Stimulated activated CD4-positive, alpha-beta T cell treated with anti-CD3 and anti-CD28 coated beads, Interleukin-2, amount 100 ng/mL, for 4 hours (primary cell): ENCODE results near the gene ODF2.
"Not testable (repeated sequence)": the region's sequence is repeated elsewhere in the genome, so short reads cannot be mapped to it uniquely, and the experiment has no call there.

Source experiments
- DNase-seq: peaks from one replicate; pipeline ENCODE4 v3.0.0-alpha.2; 2020; ENCODE audit warnings: low read depth

ODF2 gene

GRCh38 chr9:128455849-128456612, at the start of gene ODF2:
Gene ODF2 (plus strand): TSS chr9:128456006. CDS start chr9:128456092, 86 bp downstream.
- peak; percentile 98 for DNase-seq

DNA sequence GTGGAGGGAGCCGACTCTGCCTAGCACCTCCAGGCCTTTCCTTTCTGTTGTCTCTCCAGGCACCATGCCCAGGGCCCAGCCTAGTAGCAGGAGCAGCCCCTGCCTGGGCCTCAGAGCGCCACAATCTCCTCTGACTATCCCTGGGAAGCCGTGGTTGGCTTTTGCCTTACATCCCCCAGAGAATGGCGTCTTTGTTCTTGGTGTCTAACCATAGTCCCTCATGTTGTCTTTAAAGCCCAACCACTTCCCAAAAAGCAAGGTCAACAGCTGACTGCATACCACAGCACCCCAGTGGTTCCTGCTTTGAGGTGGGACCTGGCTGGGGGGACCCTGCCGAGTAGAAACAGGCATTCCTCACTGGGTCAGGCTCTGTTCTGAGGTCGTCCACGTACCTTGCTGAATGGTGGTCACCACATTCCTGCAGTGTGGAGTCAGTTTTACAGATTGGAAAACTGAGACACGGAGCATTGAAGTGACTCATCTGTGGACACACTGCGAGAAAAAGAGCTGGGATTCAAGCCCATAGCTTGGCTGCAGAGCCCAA, 48.9 kb upstream of the ODF2 start:
- DNase-seq, result no peak

- no peak for DNase-seq
Measured at GRCh38 chr9:128408963-128409431, 46.8 kb upstream of the ODF2 start.

DNA sequence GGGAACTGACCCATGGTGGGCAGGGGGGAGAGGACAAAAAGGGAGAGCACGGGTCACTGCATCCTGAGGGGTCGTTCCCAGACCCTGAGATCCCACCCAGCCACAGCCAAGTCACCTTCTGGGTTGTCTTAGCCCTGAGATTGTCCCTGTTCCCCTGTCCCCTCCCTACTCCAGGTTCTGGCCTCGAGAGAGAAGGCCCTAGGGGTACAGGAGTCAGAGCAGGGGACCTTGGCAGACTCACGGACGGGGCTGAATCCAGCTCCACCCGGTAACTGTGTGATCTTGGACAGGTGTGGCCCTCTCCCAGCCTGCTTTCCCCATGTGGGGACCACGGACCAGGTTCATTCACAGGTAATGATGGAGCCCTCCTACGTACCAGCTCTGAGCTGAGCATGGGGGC, 46.4 kb upstream of the ODF2 start:
- no peak for DNase-seq

GRCh38 chr9:128409978-128410377, 45.8 kb upstream of the ODF2 start:
- no peak for DNase-seq

DNA sequence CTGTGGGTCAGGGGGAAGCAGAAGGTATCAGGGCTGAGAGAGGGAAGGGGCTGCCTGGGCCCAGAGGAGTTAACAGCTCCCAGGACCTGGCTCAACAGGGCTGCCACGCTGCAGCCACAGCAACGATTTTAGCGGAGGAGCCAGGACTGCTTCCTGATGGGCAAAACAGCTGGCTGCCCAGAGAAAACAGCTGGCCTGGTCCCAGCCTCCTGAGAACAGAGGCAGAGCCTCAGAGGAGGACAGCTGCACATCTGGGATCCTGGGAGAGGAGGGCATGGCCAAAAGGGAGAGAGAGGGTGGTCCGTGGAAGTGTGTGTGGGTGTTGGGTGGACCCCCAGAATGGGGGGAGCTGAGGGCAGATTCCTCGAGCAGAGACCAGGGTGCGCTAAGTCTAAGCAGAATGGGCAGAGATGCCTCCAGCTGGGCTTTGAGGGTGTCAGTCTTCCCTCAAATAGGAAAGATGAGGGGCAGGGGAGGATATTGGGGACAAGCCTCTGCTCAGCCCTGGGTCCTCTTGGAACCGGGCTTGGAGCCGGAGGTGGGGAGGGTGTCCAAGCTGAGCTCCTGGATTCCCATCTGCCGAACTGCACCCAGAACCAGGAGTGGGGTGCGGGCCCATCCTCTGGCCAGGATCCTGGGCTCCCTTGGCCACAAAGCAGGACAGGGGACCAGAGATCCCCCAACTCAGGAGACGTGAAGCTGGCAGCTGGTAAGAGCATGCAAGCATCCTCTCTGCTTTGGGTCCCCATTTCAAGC, 44.3 kb upstream of the ODF2 start:
- DNase-seq, result no peak

DNA sequence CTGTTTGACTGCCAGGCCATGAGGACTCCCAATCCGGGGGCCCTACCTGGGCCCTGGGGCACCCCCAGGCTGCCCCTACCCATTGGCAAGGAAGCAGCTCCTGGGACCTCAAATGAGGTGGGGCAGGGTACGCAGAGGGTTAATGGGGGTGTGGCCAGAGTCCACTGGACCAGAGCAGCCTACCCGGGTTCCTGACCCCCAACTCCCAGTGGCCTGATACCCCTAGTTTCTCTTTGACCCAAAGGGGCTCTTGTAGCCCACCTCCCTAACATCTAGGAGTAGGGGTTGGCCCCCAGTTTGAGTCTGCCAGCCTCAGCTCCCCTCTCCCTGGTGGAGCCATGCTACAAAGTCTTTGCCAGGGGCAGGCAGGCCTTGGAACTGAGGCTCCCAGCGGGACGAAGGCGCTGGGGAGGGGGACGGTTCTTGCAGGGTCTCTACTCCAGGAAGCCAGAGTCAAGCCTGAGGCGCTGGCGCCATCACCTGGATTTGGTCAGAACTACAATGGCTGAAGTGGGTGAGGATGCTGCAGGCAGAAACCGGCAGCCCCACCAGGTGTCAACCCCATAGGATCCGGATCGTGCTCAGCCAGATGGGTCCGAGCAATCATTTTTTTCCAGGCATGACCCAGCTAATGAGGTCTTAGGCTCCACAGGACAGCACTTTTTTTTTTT, 43.6 kb upstream of the ODF2 start:
- DNase-seq, result peak; percentile 16

DNA sequence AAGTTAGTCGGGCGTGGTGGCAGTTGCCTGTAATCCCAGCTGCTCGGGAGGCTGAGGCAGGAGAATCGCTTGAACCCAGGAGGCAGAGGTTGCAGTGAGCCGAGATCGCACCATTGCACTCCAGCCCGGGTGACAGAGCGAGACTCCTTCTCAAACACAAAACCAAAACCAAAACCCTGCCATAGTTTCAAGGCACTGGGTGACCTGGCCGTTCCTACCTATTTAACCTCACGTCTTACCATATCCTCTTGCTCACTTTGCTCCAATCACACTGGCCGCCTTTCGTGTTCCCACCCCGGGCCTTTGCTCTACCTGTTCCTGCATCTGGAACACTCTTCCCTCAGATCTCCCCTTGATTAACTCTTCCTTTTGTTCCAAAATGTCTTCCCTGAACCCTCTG, 42.1 kb upstream of the ODF2 start:
- not testable (repeated sequence) for DNase-seq

DNA sequence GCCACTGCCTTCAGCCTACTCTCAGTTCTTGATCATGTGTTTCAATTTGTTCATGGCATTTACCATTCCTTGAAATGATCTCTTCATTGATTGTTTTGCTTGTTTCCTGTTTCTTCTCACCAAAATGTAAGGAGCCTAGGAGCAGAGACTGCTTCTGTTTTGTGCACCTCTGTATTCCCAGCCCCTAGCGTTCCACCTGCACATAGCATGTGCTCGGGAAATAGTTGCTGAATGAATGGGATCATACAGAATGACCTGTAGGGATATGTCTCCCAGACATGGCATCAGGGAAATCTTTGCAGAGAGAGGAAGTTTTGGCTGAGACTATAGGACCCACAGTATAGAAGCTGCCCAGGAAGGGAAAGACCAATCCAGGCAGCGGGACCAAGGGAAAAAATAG, 41.3 kb upstream of the ODF2 start:
- no peak for DNase-seq

- DNase-seq, result no peak
Measured at GRCh38 chr9:128415281-128415680, 40.5 kb upstream of the ODF2 start.

GRCh38 chr9:128416014-128416413, 39.8 kb upstream of the ODF2 start:
- DNase-seq, result no peak

DNA sequence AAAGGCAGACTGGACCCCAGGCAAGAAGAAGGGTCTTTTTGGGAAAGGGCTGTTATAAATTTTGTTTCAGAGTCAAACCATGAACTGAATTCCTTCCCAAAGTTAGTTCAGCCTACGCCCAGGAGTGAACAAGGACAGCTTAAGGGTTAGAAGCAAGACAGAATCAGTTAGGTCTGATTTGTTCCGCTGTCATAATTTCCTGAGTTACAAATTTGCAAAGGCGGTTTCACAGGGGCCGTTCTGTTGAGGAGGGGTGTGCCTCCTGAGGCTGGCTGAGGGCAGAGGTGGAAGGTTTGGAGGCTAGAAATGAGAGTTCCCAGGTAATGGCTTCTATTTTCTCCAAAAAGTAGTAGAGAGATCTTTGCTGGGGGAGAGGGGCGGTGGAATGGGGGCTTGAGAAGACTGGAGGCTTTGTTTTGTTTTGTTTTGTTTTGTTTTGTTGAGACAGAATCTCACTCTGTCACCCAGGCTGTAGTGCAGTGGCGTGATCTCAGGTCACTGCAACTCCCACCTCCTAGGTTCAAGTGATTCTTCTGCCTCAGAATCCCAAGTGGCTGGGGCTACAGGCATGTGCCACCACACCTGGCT, 39.3 kb upstream of the ODF2 start:
- no peak for DNase-seq

DNA sequence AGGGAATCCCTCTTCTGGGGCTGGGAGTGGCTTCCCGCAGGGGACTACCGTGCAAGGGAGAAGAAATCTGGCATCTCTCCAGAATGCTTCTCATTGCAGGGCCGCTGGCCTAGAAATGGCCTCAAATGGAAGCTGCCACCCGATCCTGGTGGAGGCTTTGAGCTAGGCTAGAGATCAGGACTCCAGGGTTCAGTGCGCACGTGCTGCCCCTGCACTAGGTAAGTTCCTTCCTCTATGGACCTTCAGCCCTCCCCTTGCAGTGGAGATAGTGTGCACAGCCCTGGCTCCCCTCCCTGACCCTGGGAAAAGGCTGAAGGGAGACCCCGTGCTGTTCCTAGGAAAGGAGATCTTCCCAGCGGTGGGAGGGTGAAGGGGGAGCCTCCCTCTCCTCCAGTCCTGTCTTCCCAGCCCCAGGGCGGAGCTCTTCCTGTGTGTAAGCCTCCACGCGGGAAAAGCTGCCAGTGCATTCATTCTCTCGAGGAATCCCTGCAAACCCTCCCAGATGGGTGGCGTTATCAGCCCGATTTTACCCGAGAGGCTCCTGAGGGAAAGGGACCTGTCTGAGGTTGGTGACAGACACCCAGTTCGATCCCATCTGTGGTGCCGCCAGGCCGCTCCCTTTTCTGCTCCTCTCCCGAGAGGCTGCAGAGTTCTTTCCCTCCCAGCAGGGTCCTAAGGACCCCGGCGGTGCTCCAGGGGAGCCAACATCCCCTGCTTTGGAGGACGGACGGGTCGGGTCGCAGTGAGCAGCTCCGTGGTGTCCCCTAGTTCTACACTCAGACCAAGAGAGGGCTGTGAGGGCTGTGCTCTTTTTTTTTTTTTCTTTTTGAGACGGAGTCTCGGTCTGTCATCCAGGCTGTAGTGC, 36.5 kb upstream of the ODF2 start:
- no peak for DNase-seq

GRCh38 chr9:128420060-128420650, 35.7 kb upstream of the ODF2 start:
- peak; percentile 48 for DNase-seq

DNA sequence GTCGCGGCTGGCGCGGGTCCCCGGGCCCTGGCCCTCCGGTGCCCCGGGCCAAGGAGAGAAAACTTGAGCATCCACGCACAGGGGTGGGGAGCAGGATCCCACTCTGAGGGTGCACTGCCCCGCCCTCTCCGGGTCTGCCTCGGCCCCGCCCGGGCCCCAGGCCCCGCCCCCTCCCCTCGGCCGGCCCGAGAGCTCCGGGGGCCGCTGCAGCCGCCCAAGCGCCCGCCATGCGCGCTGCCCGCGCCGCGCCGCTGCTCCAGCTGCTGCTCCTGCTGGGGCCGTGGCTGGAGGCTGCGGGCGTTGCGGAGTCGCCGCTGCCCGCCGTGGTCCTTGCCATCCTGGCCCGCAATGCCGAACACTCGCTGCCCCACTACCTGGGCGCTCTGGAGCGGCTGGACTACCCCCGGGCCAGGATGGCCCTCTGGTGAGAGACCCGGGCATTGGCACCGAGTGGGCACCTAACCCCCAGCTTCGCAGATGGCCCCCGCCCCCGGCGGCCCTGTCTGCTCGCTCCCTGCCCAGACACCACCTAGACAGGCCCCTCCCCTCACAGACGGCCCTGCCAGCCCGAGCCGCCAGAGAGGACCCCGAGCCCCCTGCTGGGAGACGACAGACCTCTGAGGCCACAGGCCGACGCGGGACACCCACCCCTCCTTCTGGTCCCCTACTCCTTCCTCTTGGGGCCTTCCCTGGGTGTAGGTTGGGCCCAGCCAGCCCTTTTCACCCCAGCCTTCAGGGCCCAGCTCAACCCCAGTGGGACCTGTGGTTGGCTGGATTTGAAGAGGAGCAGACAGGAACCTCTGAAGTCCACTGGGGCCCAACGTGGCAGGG, 34.9 kb upstream of the ODF2 start, which contains the start of gene CERCAM:
CERCAM (plus strand) TSS at position 207 of the 831 bp plus-strand sequence; CDS start at position 228, 21 bp downstream.
- peak; percentile 16 for DNase-seq

GRCh38 chr9:128421482-128421996, 34.3 kb upstream of the ODF2 start:
- no peak for DNase-seq

DNA sequence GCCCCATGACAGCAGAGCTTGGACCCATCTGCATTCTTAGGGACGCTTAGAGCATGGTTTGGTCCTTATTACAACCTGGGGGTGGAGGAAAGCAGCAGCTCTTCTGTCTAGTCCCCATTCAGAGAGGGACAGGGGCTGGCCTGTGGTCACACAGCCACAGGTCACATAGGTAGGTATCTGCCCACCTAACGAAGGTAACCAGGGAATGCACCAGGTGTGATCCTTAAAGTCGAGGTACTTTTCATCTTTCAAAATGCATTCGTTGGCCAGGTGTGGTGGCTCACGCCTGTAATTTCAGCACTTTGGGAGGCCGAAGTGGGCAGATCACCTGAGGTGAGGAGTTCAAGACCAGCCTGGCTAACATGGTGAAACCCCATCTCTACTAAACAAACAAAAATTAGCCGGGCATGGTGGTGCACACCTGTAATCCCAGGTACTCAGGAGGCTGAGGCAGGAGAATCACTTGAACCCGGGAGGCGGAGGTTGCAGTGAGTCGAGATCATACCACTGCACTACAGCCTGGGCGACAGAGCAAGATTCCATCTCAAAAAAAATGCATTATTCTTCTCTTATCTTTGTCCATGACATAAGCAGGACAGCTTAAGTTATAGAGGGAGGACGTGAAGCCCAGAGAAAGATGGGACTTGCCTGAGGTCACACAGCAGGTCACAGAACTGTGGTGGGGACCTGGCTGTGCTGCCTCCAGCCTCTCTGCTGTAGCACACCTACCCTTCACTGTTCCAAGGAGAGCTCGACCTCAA, 33.6 kb upstream of the ODF2 start:
- not testable (repeated sequence) for DNase-seq

DNA sequence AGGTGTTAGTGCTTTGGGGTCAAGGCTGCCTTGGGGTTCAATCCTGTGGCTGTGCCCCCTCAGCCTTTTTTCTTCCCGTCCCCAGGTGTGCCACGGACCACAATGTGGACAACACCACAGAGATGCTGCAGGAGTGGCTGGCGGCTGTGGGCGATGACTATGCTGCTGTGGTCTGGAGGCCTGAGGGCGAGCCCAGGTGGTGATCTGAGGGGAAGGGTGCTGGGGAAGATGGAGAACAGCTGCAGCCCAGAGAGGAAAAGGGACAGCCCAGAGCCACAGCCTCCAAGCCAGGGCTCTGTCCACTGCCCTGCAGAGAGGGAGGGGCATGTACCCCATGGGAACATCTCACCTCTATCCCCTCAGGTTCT, 33.0 kb upstream of the ODF2 start:
- no peak for DNase-seq

- not testable (repeated sequence) for DNase-seq
Measured at GRCh38 chr9:128423356-128423755, 32.5 kb upstream of the ODF2 start.
